ENCODE results near the gene LHX2. TPM values are rescaled to one million over a fixed set of nuclear protein-coding genes. Genes with fewer than 3 reads are reported as not detected.

The LHX2 gene
- total RNA-seq, 1 experiment from 2014 or later: not detected

DNA sequence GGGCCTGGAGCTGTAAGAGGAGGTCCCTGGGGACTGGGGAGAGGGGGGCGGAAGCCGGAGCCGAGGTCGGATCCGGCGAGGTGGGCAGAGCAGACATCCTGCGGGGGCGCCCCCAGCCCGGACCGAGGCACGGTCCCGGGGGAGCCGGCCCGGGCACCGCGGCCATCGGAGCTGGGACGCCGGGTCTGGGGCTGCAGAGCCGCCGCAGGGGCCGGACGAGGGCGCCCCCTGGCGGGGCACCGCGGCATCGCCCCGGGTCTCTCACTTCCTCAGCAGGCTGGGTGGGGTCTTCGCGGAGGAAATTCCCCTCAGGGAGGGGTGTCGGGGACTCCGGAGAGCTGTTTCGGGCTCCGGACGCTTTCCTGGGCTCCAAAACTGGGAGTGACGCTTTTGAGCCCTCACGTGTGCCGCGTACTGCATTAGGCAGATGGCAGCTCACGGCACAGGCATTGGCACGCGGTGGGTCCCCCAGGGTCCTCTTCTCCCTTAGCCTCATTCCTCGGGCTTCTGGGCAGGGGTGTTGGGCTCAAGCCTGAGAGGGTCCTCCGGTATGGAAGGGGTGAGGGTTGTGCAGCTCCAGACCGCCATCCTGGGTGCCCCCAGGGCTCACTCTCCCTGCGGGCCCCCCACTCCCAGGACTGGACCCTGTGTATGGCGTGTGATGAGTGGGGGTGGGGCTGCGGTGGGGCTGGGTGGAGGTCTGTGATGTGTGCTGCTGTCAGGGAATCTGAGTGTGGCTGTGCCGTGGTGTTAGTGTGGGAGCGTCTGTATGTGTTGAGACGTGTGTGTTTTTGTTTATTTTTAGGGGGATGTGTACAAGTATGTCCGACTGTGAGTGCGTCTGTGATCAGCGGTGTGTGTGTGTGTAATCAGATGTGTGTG is 29.6 kb downstream of the LHX2 start:
- Histone ChIP-seq H3K14ac (ENCODE audit: insufficient read depth, low read length) (peak overlapping the region; percentile 58; the same call in 1 of the 2 replicates), H3K18ac (ENCODE audit: insufficient read length, low read depth, low read length) (peak overlapping the region; percentile 38), H2BK15ac (ENCODE audit: low read depth, low read length) (no peak overlapping the region), H4K5ac (ENCODE audit: insufficient read length, low read depth, low read length) (no peak overlapping the region), H2BK5ac (ENCODE audit: insufficient read length, low read length) (no peak overlapping the region), H3K79me1 (ENCODE audit: insufficient read depth, low read depth, low read length, poor library complexity, severe bottlenecking) (no peaks in the 10 kb centered on the region), H3K79me2 (ENCODE audit: insufficient read depth, low read length) (no peaks in the 10 kb centered on the region), H3T11ph (ENCODE audit: low read length) (no peak overlapping the region), H4K8ac (replicated peaks; ENCODE audit: insufficient read length, low read depth, low read length) (no peak overlapping the region), H2AK5ac (ENCODE audit: insufficient read length, low read length) (no peak overlapping the region), H3K4me1 (ENCODE audit: insufficient read depth, low read length) (no peaks in the 10 kb centered on the region), H3K27me3 (ENCODE audit: insufficient read depth, low read length) (peaks cover 8% of the 10 kb centered on the region; the same call in 1 of the 2 replicates), H2BK120ac (ENCODE audit: low read depth, low read length, poor library complexity, severe bottlenecking) (no peak overlapping the region), H3K4ac (ENCODE audit: low read depth, low read length) (no peak overlapping the region), H3K9ac (ENCODE audit: extremely low read depth, insufficient read length, low read length) (no peak overlapping the region), H3K23ac (ENCODE audit: insufficient read length, low read depth, low read length) (no peak overlapping the region), H3K4me2 (ENCODE audit: insufficient read depth, insufficient read length, low read length) (peak overlapping the region; percentile 69), H4K20me1 (ENCODE audit: control insufficient read depth, insufficient read depth, insufficient read length) (no peaks in the 10 kb centered on the region), H2BK20ac (ENCODE audit: low read depth, low read length, poor library complexity, severe bottlenecking) (no peak overlapping the region), H3K9me3 (ENCODE audit: control insufficient read depth, low read depth, low read length) (no peaks in the 10 kb centered on the region), H2AFZ (ENCODE audit: low read length) (peak overlapping the region; percentile 41), H3K23me2 (ENCODE audit: insufficient read length, low read depth, low read length, poor library complexity, severe bottlenecking) (peaks cover 7% of the 10 kb centered on the region), H3K27ac (ENCODE audit: insufficient read length, low read depth, low read length) (no peak overlapping the region), H2BK12ac (ENCODE audit: insufficient read length, low read depth, low read length) (no peak overlapping the region), H3K56ac (ENCODE audit: insufficient read length, low read depth, low read length) (no peak overlapping the region), H4K91ac (ENCODE audit: insufficient read length, low read depth, low read length) (no peak overlapping the region)
- Mint-ChIP-seq H3K4me3 (peak overlapping the region; percentile 59 to 78), H3K36me3 (ENCODE audit: insufficient read depth in 1 of 3, low read depth in 3 of 3) (no peaks in the 10 kb centered on the region), H3K9me3 (no peaks in the 10 kb centered on the region), H3K4me1 (peaks cover 9 to 10% of the 10 kb centered on the region in 2 experiments), H3K27ac (no peak overlapping the region), H3K27me3 (ENCODE audit: low read depth) (peaks cover 94% of the 10 kb centered on the region)
- TF ChIP-seq, protein P1, sequence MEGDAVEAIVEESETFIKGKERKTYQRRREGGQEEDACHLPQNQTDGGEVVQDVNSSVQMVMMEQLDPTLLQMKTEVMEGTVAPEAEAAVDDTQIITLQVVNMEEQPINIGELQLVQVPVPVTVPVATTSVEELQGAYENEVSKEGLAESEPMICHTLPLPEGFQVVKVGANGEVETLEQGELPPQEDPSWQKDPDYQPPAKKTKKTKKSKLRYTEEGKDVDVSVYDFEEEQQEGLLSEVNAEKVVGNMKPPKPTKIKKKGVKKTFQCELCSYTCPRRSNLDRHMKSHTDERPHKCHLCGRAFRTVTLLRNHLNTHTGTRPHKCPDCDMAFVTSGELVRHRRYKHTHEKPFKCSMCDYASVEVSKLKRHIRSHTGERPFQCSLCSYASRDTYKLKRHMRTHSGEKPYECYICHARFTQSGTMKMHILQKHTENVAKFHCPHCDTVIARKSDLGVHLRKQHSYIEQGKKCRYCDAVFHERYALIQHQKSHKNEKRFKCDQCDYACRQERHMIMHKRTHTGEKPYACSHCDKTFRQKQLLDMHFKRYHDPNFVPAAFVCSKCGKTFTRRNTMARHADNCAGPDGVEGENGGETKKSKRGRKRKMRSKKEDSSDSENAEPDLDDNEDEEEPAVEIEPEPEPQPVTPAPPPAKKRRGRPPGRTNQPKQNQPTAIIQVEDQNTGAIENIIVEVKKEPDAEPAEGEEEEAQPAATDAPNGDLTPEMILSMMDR (conservative IDR thresholded peaks at IDR 0.05): peak; percentile 100
- peak; percentile 67 for DNase-seq
- WGBS (ENCODE audit: extremely low coverage, insufficient read length, low lambda C conversion rate): 100% methylated on average over 2 of the region's 55 CpGs

Measured in H9 (cell line).